HG03108 (cell line): Measurements from ENCODE around the gene SNX2.
"Not testable (repeated sequence)": the region's sequence is repeated elsewhere in the genome, so short reads cannot be mapped to it uniquely, and the experiment has no call there.

Experiments
- ATAC-seq: cut with Tn5 transposase; IDR thresholded peaks from one replicate; pipeline ENCODE4 v1.9.1; 2021; ENCODE audit warnings: moderate library complexity; ENCODE audit not compliant: unreplicated experiment

The SNX2 gene

GRCh38 chr5:122774861-122775549 is at the start of gene SNX2:
Gene SNX2, plus strand, starts transcription at chr5:122775080. Its CDS starts 24 bp downstream, at chr5:122775104.
- ATAC-seq, result peak; percentile 86

GRCh38 chr5:122727112-122727541 is 47.8 kb upstream of the SNX2 start:
- ATAC-seq, result no peak

- ATAC-seq, result no peak
These were observed 44.8 kb upstream of the SNX2 start for GRCh38 chr5:122730037-122730436.

GRCh38 chr5:122730456-122730855 is 44.4 kb upstream of the SNX2 start:
- ATAC-seq, result no peak

GRCh38 chr5:122736086-122736845 is 38.6 kb upstream of the SNX2 start:
- no peak for ATAC-seq

- ATAC-seq, result no peak
These were observed 36.8 kb upstream of the SNX2 start for GRCh38 chr5:122738088-122738487.

- no peak for ATAC-seq
These were observed 33.2 kb upstream of the SNX2 start for GRCh38 chr5:122741681-122742080.

GRCh38 chr5:122743261-122743660 is 31.6 kb upstream of the SNX2 start:
- ATAC-seq, result no peak

GRCh38 chr5:122745597-122745996 is 29.3 kb upstream of the SNX2 start:
- ATAC-seq, result no peak

GRCh38 chr5:122749886-122750285 is 25.0 kb upstream of the SNX2 start:
- ATAC-seq, result no peak

GRCh38 chr5:122751293-122751782 is 23.5 kb upstream of the SNX2 start:
- no peak for ATAC-seq

GRCh38 chr5:122753500-122753899 is 21.4 kb upstream of the SNX2 start:
- no peak for ATAC-seq

- no peak for ATAC-seq
These were observed 19.1 kb upstream of the SNX2 start for GRCh38 chr5:122755783-122756182.

GRCh38 chr5:122756264-122756911 is 18.5 kb upstream of the SNX2 start:
- peak; percentile 87 for ATAC-seq

GRCh38 chr5:122757285-122757684 is 17.6 kb upstream of the SNX2 start:
- ATAC-seq, result peak; percentile 38

GRCh38 chr5:122759241-122760070 is 15.4 kb upstream of the SNX2 start:
- no peak for ATAC-seq

GRCh38 chr5:122760236-122760635 is 14.6 kb upstream of the SNX2 start:
- no peak for ATAC-seq

- no peak for ATAC-seq
These were observed 13.8 kb upstream of the SNX2 start for GRCh38 chr5:122761115-122761514.

GRCh38 chr5:122761896-122762295 is 13.0 kb upstream of the SNX2 start:
- ATAC-seq, result not testable (repeated sequence)

GRCh38 chr5:122766130-122766529 is 8.8 kb upstream of the SNX2 start:
- no peak for ATAC-seq

- no peak for ATAC-seq
These were observed 4.4 kb upstream of the SNX2 start for GRCh38 chr5:122770477-122770876.
